HepG2 (cell line): ENCODE data around the gene SHISA5. TPM values are rescaled to one million over a fixed set of nuclear protein-coding genes. Genes with fewer than 3 reads are reported as not detected.

ENCODE experiments used
- CCAR2 ChIP-seq: fragments of 200-400 bp; formaldehyde crosslinking; optimal IDR thresholded peaks from 2 replicates; pipeline ENCODE3; 2018; ENCODE audit warnings: low read depth, mild to moderate bottlenecking, low read length, moderate library complexity
- CCDC6 ChIP-seq: sonication (generic); formaldehyde crosslinking; IDR thresholded peaks from 2 replicates; pipeline ENCODE4 v1.8.1; 2022; ENCODE audit warnings: mild to moderate bottlenecking, missing genetic modification reagents, moderate library complexity
- ERF ChIP-seq: IDR thresholded peaks from 2 replicates; pipeline ENCODE4 v1.6.1; 2018; ENCODE audit warnings: missing biosample characterization, missing genetic modification reagents
- FIP1L1 ChIP-seq: fragments of 200-400 bp; formaldehyde crosslinking; IDR thresholded peaks from 2 replicates; pipeline ENCODE4 v1.6.1; 2018; ENCODE audit warnings: low read depth, mild to moderate bottlenecking, low read length, moderate library complexity, borderline replicate concordance; ENCODE audit not compliant: insufficient read depth
- GATAD1 ChIP-seq: IDR thresholded peaks from 2 replicates; pipeline ENCODE4 v1.6.1; 2016; ENCODE audit warnings: missing genetic modification reagents, missing compliant biosample characterization
- HBP1 ChIP-seq: IDR thresholded peaks from 2 replicates; pipeline ENCODE4 v1.6.1; 2016; ENCODE audit warnings: low read depth, control low read depth
- HDAC1 ChIP-seq: sonication (generic); formaldehyde crosslinking; IDR thresholded peaks from 2 replicates; pipeline ENCODE4 v1.5.1; 2020; ENCODE audit warnings: mild to moderate bottlenecking, missing genetic modification reagents
- KLF12 ChIP-seq: sonication (generic); formaldehyde crosslinking; IDR thresholded peaks from 2 replicates; pipeline ENCODE4 v1.4.0; 2020; ENCODE audit warnings: missing genetic modification reagents, borderline replicate concordance
- KMT2B ChIP-seq: IDR thresholded peaks from 2 replicates; pipeline ENCODE4 v1.6.1; 2016; ENCODE audit warnings: missing genetic modification reagents, missing compliant biosample characterization
- NKX3-1 ChIP-seq: sonication (generic); formaldehyde crosslinking; IDR thresholded peaks from 2 replicates; pipeline ENCODE4 v1.5.0; 2020; ENCODE audit warnings: missing genetic modification reagents
- PLSCR1 ChIP-seq: sonication (generic); formaldehyde crosslinking; IDR thresholded peaks from 2 replicates; pipeline ENCODE4 v1.5.0; 2020; ENCODE audit warnings: missing genetic modification reagents, mild to moderate bottlenecking, borderline replicate concordance
- YEATS2 ChIP-seq: sonication (generic); formaldehyde crosslinking; IDR thresholded peaks from 2 replicates; pipeline ENCODE4 v1.4.0; 2020; ENCODE audit warnings: missing genetic modification reagents, borderline replicate concordance
- ZNF331 ChIP-seq: sonication (generic); formaldehyde crosslinking; IDR thresholded peaks from 2 replicates; pipeline ENCODE4 v1.4.0; 2020; ENCODE audit warnings: missing genetic modification reagents
- ZNF564 ChIP-seq: sonication (generic); formaldehyde crosslinking; IDR thresholded peaks from 2 replicates; pipeline ENCODE4 v1.8.1; 2023; ENCODE audit warnings: mild to moderate bottlenecking, missing genetic modification reagents
- ZNF570 ChIP-seq: sonication (generic); formaldehyde crosslinking; IDR thresholded peaks from 2 replicates; pipeline ENCODE4 v1.4.0; 2020; ENCODE audit warnings: mild to moderate bottlenecking, missing genetic modification reagents, borderline replicate concordance
- ZNF749 ChIP-seq: sonication (generic); formaldehyde crosslinking; IDR thresholded peaks from 2 replicates; pipeline ENCODE4 v1.8.0; 2022; ENCODE audit warnings: mild to moderate bottlenecking, missing genetic modification reagents, moderate library complexity, borderline replicate concordance
- polyA plus RNA-seq, 8 experiments: library from polyadenylated mRNA; depleted of rRNA in 3 of 8; stranded (reverse) in 7 of 8; unstranded in 1 of 8; fragments of >200 nt; fragmentation: Illumina TruSeq in 4 of 8; extraction: Trizol in 4 of 8; gene quantifications; 2 replicates each; pipeline versions ENCODE4 v1.2.1 to v1.2.3, GENCODE V29; 2011 to 2016; ENCODE audit warnings: low read depth in 4 of 8, missing spikeins in 1 of 8, mixed read lengths in 1 of 8; ENCODE audit not compliant: insufficient read depth in 1 of 8
- total RNA-seq, 5 experiments: library from RNA; depleted of rRNA; stranded (reverse); fragments of >200 nt; fragmentation: Illumina TruSeq; extraction: Trizol; gene quantifications; 2 replicates each; pipeline ENCODE4 v1.2.3, GENCODE V29; 2016; ENCODE audit warnings: low read depth in 1 of 5
- TF ChIP-seq, protein P1 (sequence below): sonication (generic); formaldehyde crosslinking; IDR thresholded peaks from 2 replicates; pipeline ENCODE4 v1.8.1; 2022; ENCODE audit warnings: mild to moderate bottlenecking, missing genetic modification reagents
- TF ChIP-seq, protein P2 (sequence below): sonication (generic); formaldehyde crosslinking; IDR thresholded peaks from 2 replicates; pipeline ENCODE4 v1.5.1; 2020; ENCODE audit warnings: mild to moderate bottlenecking, moderate library complexity, missing genetic modification reagents
- TF ChIP-seq, protein P3 (sequence below): sonication (generic); formaldehyde crosslinking; IDR thresholded peaks from 2 replicates; pipeline ENCODE4 v1.4.0; 2020; ENCODE audit warnings: mild to moderate bottlenecking, missing genetic modification reagents

The SHISA5 gene
- total and polyA plus RNA-seq, 2 of the 13 experiments (the other 11 are each of a cell fraction or from before 2014, with no cell fraction given) = 75.8 to 91.4 TPM

- TF ChIP-seq ZNF570 = no peak
- TF ChIP-seq FIP1L1 = no peak
- no peak for TF ChIP-seq KMT2B (CRISPR knock-in tag)
- TF ChIP-seq CCDC6 (CRISPR knock-in tag) = 0 out of 2 replicates have a peak, but pooled peaks have one; percentile 50
- peak; percentile 65; the same call in 1 of the 2 replicates for TF ChIP-seq ZNF564 (CRISPR knock-in tag)
- peak; percentile 39 for TF ChIP-seq ZNF331 (CRISPR knock-in tag)
- peak; percentile 76 for TF ChIP-seq ERF (CRISPR knock-in tag)
- TF ChIP-seq, protein P1, sequence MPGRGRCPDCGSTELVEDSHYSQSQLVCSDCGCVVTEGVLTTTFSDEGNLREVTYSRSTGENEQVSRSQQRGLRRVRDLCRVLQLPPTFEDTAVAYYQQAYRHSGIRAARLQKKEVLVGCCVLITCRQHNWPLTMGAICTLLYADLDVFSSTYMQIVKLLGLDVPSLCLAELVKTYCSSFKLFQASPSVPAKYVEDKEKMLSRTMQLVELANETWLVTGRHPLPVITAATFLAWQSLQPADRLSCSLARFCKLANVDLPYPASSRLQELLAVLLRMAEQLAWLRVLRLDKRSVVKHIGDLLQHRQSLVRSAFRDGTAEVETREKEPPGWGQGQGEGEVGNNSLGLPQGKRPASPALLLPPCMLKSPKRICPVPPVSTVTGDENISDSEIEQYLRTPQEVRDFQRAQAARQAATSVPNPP (CRISPR knock-in tag) = no peak
- TF ChIP-seq HBP1 (CRISPR knock-in tag) = no peak
- TF ChIP-seq ZNF749 = 0 out of 2 replicates have a peak, but pooled peaks have one; percentile 52
- TF ChIP-seq, protein P2, sequence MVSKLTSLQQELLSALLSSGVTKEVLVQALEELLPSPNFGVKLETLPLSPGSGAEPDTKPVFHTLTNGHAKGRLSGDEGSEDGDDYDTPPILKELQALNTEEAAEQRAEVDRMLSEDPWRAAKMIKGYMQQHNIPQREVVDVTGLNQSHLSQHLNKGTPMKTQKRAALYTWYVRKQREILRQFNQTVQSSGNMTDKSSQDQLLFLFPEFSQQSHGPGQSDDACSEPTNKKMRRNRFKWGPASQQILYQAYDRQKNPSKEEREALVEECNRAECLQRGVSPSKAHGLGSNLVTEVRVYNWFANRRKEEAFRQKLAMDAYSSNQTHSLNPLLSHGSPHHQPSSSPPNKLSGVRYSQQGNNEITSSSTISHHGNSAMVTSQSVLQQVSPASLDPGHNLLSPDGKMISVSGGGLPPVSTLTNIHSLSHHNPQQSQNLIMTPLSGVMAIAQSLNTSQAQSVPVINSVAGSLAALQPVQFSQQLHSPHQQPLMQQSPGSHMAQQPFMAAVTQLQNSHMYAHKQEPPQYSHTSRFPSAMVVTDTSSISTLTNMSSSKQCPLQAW = 0 out of 2 replicates have a peak, but pooled peaks have one; percentile 55
- TF ChIP-seq CCAR2 = no peak
- TF ChIP-seq KLF12 (CRISPR knock-in tag) = no peak; the same call in 1 of the 2 replicates
- TF ChIP-seq HDAC1 = peak; percentile 75
- TF ChIP-seq NKX3-1 (CRISPR knock-in tag) = no peak
- no peak for TF ChIP-seq PLSCR1 (CRISPR knock-in tag)
- peak; percentile 63; the same call in 1 of the 2 replicates for TF ChIP-seq GATAD1 (CRISPR knock-in tag)
- TF ChIP-seq YEATS2 (CRISPR knock-in tag) = peak; percentile 61; the same call in 1 of the 2 replicates
- TF ChIP-seq, protein P3, sequence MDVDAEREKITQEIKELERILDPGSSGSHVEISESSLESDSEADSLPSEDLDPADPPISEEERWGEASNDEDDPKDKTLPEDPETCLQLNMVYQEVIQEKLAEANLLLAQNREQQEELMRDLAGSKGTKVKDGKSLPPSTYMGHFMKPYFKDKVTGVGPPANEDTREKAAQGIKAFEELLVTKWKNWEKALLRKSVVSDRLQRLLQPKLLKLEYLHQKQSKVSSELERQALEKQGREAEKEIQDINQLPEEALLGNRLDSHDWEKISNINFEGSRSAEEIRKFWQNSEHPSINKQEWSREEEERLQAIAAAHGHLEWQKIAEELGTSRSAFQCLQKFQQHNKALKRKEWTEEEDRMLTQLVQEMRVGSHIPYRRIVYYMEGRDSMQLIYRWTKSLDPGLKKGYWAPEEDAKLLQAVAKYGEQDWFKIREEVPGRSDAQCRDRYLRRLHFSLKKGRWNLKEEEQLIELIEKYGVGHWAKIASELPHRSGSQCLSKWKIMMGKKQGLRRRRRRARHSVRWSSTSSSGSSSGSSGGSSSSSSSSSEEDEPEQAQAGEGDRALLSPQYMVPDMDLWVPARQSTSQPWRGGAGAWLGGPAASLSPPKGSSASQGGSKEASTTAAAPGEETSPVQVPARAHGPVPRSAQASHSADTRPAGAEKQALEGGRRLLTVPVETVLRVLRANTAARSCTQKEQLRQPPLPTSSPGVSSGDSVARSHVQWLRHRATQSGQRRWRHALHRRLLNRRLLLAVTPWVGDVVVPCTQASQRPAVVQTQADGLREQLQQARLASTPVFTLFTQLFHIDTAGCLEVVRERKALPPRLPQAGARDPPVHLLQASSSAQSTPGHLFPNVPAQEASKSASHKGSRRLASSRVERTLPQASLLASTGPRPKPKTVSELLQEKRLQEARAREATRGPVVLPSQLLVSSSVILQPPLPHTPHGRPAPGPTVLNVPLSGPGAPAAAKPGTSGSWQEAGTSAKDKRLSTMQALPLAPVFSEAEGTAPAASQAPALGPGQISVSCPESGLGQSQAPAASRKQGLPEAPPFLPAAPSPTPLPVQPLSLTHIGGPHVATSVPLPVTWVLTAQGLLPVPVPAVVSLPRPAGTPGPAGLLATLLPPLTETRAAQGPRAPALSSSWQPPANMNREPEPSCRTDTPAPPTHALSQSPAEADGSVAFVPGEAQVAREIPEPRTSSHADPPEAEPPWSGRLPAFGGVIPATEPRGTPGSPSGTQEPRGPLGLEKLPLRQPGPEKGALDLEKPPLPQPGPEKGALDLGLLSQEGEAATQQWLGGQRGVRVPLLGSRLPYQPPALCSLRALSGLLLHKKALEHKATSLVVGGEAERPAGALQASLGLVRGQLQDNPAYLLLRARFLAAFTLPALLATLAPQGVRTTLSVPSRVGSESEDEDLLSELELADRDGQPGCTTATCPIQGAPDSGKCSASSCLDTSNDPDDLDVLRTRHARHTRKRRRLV (CRISPR knock-in tag) = no peak
Measured at GRCh38 chr3:48472923-48473616, 30.9 kb downstream of the SHISA5 start (continued).
